ENCODE data around the gene NTRK2.

The NTRK2 gene

DNA sequence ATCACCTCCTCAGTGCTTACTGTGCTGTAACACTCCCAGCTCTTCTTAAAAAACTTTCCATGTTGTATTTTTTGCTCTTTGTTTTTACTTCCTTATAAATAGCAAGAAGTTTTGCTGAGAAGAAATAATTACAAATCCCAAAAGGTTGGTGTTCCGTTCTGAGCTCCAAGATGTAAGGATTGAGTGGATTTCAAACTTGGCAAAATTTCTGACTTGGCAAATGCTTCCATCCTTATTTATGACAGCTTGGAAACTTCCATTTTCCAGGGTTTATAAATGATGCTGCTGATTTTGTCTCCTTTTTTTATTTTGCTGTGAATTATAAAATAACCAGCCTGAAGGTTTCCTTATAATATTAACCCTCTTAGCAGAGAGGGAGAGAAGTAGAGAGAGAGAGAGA is 151.9 kb downstream of the NTRK2 start:
- DNase-seq: no peak

DNA sequence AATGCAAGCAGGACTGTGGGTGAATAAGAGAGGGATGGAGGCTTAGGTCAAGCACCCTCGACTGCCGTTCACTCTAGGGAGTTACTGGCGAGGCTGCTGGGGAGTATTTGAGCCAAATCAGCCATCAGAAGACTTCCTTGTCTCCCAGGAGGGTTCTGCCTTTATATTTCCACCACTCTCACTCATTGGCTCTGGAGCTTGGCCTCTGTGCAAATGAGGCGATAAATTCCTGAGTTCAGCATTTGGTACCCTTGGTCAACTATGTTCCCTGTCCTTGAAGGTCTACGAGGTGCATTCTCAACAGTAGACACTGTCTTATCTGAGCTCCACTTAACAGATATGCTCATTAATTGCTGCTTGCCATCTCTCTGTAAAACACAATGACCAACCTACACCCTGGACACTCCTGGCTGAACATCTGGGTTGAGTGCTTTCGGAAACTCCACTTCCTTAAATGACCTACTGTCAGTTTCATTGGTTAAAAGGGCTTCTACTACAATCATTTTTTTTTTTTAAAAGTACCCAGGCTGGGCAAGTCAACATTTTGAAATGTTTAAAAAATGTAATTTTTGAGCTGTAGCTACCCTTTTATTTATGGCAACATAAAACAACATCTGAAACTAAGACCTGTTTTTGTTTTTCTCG is 153.2 kb downstream of the NTRK2 start:
- DNase-seq: no peak

DNA sequence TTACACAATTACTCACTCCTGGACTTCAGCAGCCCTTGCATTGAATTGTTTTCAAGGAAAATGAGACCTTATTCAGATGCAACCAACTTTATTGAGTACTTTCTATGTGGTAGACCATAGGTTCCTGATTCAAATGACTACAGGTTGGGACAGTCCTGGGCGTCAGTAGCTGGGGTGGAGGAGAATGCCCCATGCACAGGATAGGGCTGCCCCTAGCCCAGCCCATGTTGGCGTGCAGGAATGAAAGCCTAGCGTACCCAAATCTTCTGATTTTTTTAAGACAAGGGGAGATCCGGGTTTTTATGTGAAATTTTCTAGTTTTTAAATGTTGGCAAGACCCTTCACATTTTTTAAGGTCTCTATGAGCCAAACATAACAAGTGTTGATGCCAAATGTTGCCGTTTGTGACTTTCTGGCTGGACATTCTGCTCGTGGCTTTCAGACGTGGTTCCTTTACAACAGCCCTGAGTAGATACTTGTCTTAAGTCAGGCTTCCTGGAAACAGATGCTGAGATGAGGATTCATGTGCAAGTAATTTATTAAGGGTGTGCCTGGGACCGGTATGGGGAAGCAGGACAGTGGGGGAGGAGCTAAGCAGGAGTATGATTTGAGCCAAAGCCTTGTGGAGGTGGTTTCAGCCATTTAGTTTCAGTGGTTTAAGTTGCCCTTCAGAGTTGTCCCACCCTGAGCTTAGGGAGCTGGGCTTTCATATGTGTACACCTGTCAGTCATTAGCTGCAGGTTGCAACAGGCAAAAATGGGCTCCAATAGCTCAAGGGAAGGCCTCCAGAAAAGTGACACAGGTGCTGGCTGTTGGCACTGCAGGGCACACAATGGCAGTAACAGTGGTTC is 154.1 kb downstream of the NTRK2 start:
- peak; percentile 27 for DNase-seq

DNA sequence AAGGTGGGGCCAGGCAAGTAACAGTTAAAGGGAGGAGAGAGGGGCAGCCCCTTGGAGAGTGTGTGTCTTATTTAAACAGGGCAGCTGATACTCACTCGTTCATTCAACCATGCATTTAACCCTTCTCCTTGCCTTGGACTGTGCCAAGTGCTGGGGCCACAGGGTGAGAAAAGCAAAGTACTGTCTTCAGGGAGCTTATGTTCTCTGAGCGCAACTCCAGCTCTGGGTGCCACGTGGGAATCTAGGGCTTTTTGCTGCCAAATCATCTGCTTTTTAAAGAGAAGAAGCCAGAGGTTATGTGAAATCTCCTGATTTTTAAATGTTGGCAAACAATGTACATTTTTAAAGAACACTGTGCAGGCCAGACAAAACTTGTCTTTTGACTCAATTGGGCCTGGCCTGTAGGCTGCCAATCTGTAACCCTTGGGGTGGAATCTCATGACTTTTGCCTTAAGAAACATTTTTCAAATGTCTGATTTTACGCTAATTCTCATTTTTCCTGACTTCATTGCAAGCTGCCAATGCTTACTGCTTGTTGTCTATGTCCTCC is 157.8 kb downstream of the NTRK2 start:
- DNase-seq: no peak

DNA sequence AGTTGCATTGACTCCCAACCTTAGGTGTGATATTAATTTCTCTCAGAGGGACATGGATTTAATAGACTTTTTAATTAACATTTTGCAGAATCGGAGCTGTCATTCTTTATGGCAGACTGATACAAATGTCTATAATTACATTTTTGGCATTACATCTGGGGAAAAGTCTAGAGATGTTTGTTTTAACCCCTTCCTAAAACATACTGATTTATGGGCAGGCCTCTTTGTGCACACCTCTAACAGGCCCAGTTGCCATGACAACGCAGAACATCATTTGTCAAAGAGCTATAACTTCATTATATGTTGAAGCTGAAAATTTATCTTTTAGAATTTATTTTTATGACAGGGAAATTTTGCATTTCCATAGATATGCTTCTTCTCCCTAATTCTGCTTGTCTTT is 158.5 kb downstream of the NTRK2 start:
- DNase-seq: no peak

DNA sequence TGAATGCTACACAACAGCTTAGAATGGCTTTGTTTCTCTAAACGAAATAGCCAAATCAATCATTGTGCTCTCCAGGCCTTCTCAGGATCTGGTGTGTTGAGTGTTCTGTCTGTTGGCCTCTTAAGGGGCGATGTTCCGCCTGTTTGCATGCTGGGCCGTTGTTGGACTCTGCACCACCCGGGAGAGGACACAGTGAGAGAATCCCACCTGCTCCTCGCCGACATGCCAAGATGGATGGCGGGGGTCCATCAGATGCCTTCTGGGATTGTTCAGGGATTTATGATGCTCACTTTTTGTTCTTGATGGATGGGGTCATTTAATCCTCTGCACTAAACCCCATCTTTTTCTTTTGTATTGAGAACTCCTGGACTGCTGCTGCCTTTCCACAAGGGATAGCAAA is 159.9 kb downstream of the NTRK2 start:
- DNase-seq: no peak

DNA sequence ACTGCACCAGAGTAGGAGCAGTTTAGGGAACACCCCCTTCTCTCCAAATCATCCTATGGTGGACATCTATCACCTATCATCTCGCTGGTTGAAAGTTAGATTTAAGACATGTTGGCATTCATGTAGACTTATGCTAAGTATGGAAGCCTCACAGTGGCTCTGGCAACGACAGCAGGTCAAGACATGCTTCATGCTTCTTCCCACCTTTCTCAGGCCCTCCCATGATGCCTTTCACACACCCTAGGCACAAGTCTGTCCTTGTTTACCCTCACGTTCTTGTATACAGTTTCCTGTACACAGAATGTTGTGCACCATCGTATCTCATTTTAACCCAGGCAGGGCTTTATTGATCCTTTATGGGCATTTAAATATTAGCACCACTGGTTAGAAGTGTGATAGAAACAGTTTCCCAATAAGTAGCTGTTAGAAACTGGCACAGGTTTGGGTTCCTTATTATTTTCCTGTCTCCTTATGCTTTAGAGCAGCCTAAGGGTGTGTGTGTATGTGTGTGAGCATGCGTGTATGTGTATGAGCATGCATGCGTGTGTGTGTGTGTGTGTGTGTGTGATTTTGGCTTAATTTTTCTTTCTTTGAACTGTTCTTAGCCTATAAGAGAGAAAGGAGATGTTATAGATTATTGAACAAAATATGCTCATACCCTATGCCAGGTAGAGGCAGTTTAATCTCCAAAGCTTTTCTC is 160.6 kb downstream of the NTRK2 start:
- no peak for DNase-seq

DNA sequence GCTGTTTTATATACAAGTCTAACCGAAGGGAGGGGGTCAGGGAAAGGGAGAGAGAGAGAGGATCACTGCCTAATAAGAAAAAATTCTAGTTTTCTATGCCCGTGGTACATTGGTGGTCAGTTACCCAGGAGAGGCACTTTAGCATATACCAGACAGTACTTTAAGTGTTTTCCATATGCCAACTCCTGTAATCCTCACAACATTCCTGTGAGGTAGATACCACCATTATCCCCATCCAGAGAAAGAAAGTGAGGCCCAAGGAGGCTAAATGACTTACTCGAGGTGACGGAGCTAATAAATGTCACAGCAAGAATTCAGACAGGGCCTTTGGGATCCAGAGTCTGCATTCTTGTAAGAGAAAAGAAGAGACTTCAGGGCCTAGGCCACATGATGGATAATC is 161.8 kb downstream of the NTRK2 start:
- DNase-seq: no peak

DNA sequence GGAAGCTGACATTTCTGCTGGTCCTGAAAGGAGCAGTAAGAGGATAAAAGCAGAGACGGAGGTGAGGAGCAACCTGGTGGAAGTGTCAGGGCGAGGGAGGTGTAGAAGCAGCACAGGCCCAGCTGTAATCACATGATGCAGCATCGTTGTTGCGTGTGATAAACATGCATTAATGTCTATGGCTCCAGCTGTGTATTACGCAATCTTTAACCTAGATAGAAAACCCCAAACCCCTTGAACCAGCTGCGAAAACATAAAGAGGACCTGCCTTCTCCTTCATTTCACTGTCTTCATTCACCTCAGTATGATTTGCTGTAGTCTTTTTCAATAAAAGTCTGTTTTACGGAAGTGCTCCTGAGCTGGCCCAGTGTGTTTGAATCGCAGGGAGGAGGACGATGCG is 162.9 kb downstream of the NTRK2 start:
- DNase-seq: no peak

DNA sequence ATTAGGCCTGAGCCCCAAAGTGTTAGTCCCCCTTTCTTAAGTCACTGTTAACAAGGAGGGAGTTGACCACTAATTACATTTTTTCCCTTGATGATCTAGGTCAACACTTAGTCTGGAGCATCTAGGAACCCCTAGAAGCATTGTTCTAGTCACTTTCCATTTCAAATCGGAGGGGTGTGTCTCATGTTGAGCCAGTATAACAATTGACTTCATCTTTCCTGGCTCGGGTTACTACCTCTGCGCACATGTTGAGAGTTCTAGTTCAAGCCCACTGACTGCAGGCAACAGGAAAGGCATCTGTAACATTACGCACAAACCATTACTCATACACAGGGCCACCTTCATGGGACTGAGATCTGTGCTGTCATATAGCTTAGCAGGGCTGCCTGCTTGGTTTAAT is 164.9 kb downstream of the NTRK2 start:
- DNase-seq: no peak

DNA sequence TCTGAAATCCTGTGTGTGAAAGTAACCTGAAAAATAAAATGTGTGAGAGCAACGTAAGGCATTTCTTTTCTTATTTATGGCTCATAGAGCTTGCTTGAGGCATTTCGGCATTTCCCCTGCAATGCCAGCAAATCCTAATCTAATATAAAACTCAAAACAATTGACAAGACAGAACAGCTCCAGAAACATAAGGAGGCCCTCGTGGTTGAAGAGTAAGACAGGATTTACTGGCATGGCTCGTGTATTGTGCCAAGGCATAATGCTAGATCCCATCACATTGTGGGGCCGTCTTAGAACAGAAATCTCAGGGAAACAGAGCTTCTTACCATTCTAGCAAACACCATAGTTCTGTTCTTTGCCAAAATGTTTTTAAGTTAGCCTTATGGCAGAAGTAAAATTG is 166.2 kb downstream of the NTRK2 start:
- DNase-seq: no peak

DNA sequence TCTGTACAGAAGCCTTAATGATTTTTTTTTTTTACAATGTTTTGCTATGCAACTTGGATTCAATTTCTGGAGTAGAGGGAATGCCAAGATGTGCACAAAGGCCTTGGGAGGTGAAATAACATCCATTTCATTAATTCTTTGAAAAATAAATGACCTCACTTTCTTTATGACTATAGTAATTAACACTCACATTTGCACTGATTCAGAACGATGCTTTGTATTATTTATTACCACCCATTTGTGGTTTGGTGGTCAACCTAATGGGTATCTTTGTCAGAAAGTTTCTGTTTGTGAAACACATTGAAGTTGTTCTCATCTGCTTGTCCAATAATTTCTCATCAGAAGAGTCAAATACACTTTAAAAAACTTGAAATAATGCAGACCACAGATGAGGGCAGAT is 169.3 kb downstream of the NTRK2 start:
- no peak for DNase-seq

DNA sequence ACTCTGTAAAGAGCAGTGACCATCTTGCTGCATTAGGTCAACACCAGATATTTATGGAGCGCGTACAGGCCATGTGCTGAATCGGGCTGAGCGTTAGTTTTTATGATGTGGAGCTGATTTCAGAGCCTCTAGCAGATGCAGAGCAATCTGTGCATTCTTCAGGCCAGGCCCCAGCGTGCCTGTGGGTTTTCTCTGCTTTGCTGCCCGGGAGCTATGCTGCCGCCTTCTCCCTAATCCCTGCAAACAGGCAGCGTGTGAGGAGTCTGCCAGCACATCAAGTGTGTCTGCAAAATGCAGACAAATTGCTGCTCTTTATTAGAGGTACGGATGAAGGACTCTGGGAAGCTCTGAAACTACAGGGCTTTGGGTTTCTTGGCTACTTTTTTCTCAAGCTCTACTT is 170.0 kb downstream of the NTRK2 start:
- peak; percentile 90 for DNase-seq

DNA sequence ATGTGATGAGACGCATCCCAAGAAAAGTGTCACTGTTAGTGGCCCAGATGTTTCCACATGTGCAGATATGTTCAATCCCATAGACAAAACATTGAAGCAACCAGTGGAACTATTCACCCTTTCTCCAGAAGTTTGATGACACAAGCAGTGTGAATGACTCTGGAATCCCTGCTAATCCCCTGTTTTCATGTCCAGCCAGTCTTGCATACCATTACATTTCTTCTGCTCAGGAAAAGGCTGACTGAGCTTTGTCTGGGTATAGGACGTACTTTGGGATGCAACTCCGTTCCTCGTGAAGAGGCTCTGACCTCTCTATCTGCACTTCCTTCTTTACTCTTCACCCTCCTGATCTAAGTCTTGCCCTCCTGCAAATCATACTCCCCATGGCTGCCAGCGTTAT is 172.4 kb downstream of the NTRK2 start:
- DNase-seq: peak; percentile 75

DNA sequence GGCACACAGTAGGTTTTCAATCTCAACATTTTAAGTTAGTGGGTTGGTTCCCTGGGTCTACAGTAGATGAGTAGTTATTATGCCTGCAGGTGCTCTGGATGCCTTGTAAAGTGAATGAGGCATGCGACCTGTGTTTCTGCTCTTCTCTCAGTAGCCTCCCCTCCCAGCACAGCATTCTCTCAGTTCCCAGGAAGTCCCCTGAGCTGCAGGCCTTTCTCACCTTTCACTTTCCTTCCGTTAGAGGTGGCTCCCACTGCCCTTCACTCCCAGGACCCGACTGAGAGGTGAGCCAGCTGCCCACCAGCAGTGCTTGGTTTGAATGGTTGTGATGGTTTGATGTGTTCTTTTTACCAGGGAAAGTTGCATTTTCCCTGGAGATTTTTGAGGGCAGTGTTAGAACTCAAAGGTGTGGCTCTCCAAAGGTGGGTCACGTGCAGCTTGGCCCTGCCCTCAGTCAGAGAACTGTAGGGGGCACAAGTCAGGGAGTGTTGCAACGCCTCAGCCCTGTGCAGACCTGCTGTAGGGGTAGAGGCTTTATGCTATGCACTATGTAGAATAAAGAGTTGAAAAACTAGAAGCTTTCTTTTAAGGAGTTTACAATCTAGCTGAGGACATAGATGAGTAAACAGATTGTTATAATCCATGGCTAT is 173.8 kb downstream of the NTRK2 start:
- DNase-seq: no peak

DNA sequence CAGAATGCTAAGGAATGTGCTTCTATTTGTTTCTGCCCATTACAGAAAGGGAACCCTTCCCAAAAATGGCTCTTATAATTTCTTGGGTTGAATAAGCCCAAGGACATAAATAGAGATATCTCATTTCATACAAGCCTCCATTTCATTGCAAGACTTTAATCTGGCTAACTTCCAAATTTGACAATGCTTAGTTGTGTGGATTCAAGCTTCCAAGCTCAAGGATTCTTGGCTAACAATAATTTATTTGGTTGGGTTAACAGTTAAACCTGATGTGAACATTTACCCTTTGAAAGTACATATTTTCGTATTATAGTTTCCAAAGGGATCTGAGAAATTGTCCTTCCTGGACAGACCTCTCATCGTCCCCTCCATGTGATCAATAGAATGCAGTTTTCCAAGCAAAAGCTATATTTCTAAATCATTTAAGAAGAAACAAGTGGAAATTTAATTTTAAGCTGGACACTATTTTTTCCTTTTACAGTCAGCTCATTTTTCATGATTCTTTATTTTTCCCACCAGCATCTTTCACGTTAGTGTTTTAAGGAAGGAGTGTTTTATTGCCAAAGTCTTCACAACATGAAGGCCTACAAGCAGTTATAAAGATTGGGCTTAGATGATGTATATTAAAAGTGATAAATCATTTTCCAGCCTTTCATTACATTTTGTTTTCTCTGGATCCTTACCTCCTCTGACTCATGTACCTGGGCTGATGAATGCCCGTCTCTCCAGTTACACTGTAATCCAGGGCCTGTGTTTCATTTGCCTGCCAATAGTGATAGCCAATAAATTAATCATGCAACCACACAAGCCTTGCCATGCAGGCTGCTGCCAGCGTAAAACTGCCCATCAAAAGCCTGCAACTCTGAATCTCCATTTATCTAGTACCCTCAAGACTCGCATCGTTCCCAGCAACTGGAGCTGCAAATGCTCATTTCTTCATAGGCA is 176.7 kb downstream of the NTRK2 start:
- no peak for DNase-seq

DNA sequence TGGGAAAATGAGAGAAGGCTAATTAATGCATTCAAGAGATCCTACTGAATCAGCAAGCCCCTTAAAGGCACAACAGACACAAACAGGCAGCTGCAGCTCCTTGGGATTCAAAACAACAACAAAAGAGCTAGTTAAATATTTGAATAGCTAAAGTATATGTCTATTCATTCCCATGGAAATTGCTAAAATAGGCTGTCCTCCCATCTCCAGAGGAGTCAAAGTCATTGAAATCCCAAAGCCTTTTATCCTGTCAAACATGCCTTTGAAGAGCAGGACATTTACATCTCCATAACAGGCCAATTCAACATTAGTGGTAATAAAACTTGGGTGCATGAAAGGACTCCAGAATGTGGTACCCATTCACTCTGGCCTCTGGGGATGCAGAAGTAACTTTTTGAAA is 177.4 kb downstream of the NTRK2 start:
- DNase-seq: no peak

DNA sequence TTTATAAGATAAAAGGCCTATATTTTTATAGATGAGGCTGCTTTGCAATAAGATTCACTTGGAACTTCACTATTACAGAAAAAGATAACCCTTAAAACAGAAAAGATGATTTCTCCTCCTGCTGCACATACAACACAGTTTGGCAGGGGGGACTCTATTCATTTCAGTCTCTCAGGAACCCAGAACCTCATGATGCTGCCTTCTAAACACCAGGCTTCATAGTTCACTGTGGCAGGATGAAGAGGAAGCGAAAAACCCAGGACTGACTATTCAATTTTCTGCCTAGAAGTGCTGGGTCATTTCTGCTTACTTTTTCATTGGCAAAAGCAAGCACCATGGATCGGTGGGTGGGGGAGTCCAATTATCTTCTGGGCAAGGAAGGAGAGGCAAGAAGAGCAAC is 179.5 kb downstream of the NTRK2 start:
- no peak for DNase-seq

DNA sequence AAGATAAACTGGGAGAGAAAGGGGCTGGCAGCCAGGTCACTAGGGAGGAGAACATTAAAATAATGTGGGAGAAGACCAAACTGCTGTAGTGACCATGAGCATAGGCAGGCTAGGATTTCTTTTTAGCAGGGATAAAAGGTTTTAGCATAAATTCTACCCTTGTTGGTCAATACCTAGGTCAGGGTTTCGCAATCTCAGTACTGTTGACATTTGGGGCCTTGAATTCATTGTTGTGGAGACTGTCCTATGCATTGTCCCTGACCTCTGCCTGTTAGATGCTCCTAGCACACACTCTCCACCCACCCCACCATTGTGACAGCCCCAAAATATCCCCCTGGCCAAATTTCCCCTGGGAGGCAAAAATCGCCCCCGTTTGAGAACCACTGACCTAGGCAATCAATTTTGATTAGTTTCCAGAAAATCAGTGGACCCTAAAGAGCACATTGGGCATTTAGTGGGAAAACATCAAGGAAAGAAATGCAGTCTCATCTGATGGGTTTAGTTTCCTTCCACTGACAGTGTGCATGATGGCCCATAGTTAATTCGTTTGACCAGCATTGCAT is 181.4 kb downstream of the NTRK2 start:
- DNase-seq: no peak

DNA sequence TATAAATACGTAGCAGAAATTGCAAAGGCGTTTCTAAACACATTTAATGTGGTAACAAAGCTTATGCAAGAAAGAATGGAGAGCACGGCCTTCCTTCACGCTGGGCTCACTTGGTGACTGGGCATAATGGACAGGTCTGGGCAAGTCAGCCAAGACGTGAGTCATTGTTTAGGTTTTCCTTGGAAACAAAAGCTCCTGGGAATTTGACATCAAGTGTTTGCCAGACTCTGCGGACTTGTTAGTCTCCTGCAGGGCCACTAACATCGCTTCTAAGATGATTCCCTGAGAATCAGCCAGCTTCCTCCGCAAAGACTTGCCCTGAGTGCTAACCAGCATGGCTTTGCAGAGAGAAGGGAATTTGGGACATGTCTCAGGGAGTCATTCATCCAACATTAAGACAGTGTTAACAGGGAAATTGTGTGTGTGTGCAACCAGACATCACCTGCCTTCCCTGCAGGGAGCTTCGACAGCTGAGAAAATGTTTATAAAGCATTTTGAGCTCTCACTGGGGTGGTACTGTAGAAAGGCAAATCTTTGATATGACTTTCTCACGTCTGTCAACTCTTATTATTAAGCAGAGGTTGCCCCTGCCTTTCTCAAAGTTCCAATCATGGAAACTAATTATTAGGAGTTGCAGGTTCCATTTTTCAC is 182.5 kb downstream of the NTRK2 start:
- DNase-seq: peak; percentile 92

Data from fibroblast of skin of scalp (primary cell).